Measurements from ENCODE around the gene SUMF1. TPM values are rescaled to one million over a fixed set of nuclear protein-coding genes. Genes with fewer than 3 reads are reported as not detected.

Gene SUMF1
- total RNA-seq, 1 experiment from 2014 or later = 24.0 TPM

GRCh38 chr3:4394567-4394966 lies 72.5 kb downstream of the SUMF1 start:
- Histone ChIP-seq H3K36me3 (no peaks in the 10 kb centered on the region), H3K4me3 (no peak overlapping the region)

GRCh38 chr3:4394048-4394447 lies 73.0 kb downstream of the SUMF1 start:
- H3K27me3 ChIP-seq (replicated peaks) = no peaks in the 10 kb centered on the region
- no peak for DNase-seq (ENCODE audit: low read depth in 1 of 2, low spot score in 2 of 2)
- H3K4me3 ChIP-seq = no peak overlapping the region
- H3K36me3 ChIP-seq = no peaks in the 10 kb centered on the region
- no peaks in the 10 kb centered on the region for H3K4me1 ChIP-seq (replicated peaks)
- H3K27ac ChIP-seq = no peak overlapping the region
- H3K9me3 ChIP-seq (replicated peaks) = no peaks in the 10 kb centered on the region

More at GRCh38 chr3:4394567-4394966, 72.5 kb downstream of the SUMF1 start:
- Histone ChIP-seq H3K4me1 (replicated peaks) (no peaks in the 10 kb centered on the region), H3K27me3 (replicated peaks) (no peaks in the 10 kb centered on the region), H3K27ac (no peak overlapping the region), H3K9me3 (replicated peaks) (no peaks in the 10 kb centered on the region)
- no peak for DNase-seq (ENCODE audit: low read depth in 1 of 2, low spot score in 2 of 2)

- no peaks in the 10 kb centered on the region for H3K4me1 ChIP-seq (replicated peaks)
- no peaks in the 10 kb centered on the region for H3K27me3 ChIP-seq (replicated peaks)
- no peak overlapping the region for H3K4me3 ChIP-seq
- H3K27ac ChIP-seq = no peak overlapping the region
- no peak for DNase-seq (ENCODE audit: low read depth in 1 of 2, low spot score in 2 of 2)
- H3K36me3 ChIP-seq = no peaks in the 10 kb centered on the region
- no peaks in the 10 kb centered on the region for H3K9me3 ChIP-seq (replicated peaks)
Observed at GRCh38 chr3:4392992-4393391, 74.1 kb downstream of the SUMF1 start.

- H3K27ac ChIP-seq = no peak overlapping the region
- no peaks in the 10 kb centered on the region for H3K9me3 ChIP-seq (replicated peaks)
- H3K4me1 ChIP-seq (replicated peaks) = no peaks in the 10 kb centered on the region
- no peak for DNase-seq (ENCODE audit: low read depth in 1 of 2, low spot score in 2 of 2)
- H3K27me3 ChIP-seq (replicated peaks) = no peaks in the 10 kb centered on the region
- no peak overlapping the region for H3K4me3 ChIP-seq
- H3K36me3 ChIP-seq = no peaks in the 10 kb centered on the region
Observed at GRCh38 chr3:4387210-4388204, 79.6 kb downstream of the SUMF1 start.

- Histone ChIP-seq H3K27me3 (replicated peaks) (no peaks in the 10 kb centered on the region), H3K4me1 (replicated peaks) (no peaks in the 10 kb centered on the region), H3K4me3 (no peak overlapping the region), H3K27ac (no peak overlapping the region), H3K36me3 (no peaks in the 10 kb centered on the region), H3K9me3 (replicated peaks) (no peaks in the 10 kb centered on the region)
- no peak for DNase-seq (ENCODE audit: low read depth in 1 of 2, low spot score in 2 of 2)
Observed at GRCh38 chr3:4385201-4385600, 81.9 kb downstream of the SUMF1 start.

GRCh38 chr3:4380013-4380412 lies 87.1 kb downstream of the SUMF1 start:
- Histone ChIP-seq H3K4me1 (replicated peaks) (no peaks in the 10 kb centered on the region), H3K4me3 (no peak overlapping the region), H3K27me3 (replicated peaks) (no peaks in the 10 kb centered on the region), H3K9me3 (replicated peaks) (no peaks in the 10 kb centered on the region), H3K27ac (no peak overlapping the region), H3K36me3 (no peaks in the 10 kb centered on the region)
- no peak for DNase-seq (ENCODE audit: low read depth in 1 of 2, low spot score in 2 of 2)

GRCh38 chr3:4376499-4376898 lies 90.6 kb downstream of the SUMF1 start:
- Histone ChIP-seq H3K4me1 (replicated peaks) (no peaks in the 10 kb centered on the region), H3K36me3 (no peaks in the 10 kb centered on the region), H3K27ac (no peak overlapping the region), H3K9me3 (replicated peaks) (no peaks in the 10 kb centered on the region), H3K4me3 (no peak overlapping the region), H3K27me3 (replicated peaks) (no peaks in the 10 kb centered on the region)
- DNase-seq (ENCODE audit: low read depth in 1 of 2, low spot score in 2 of 2) = no peak

GRCh38 chr3:4375911-4376310 lies 91.2 kb downstream of the SUMF1 start:
- no peaks in the 10 kb centered on the region for H3K36me3 ChIP-seq
- H3K4me3 ChIP-seq = no peak overlapping the region
- H3K4me1 ChIP-seq (replicated peaks) = no peaks in the 10 kb centered on the region
- no peaks in the 10 kb centered on the region for H3K9me3 ChIP-seq (replicated peaks)
- DNase-seq (ENCODE audit: low read depth in 1 of 2, low spot score in 2 of 2) = no peak
- no peak overlapping the region for H3K27ac ChIP-seq
- no peaks in the 10 kb centered on the region for H3K27me3 ChIP-seq (replicated peaks)

GRCh38 chr3:4373669-4374068 lies 93.4 kb downstream of the SUMF1 start:
- H3K9me3 ChIP-seq (replicated peaks) = no peaks in the 10 kb centered on the region
- no peak overlapping the region for H3K27ac ChIP-seq
- no peaks in the 10 kb centered on the region for H3K36me3 ChIP-seq
- DNase-seq (ENCODE audit: low read depth in 1 of 2, low spot score in 2 of 2) = no peak
- no peaks in the 10 kb centered on the region for H3K27me3 ChIP-seq (replicated peaks)
- H3K4me1 ChIP-seq (replicated peaks) = no peaks in the 10 kb centered on the region
- no peak overlapping the region for H3K4me3 ChIP-seq

- Histone ChIP-seq H3K4me1 (replicated peaks) (no peaks in the 10 kb centered on the region), H3K27ac (no peak overlapping the region), H3K4me3 (no peak overlapping the region), H3K36me3 (no peaks in the 10 kb centered on the region), H3K27me3 (replicated peaks) (no peaks in the 10 kb centered on the region), H3K9me3 (replicated peaks) (no peaks in the 10 kb centered on the region)
- DNase-seq (ENCODE audit: low read depth in 1 of 2, low spot score in 2 of 2) = no peak
Observed at GRCh38 chr3:4362523-4362922, 104.5 kb downstream of the SUMF1 start.

GRCh38 chr3:4360817-4361216 lies 106.3 kb downstream of the SUMF1 start:
- Histone ChIP-seq H3K27me3 (replicated peaks) (no peaks in the 10 kb centered on the region), H3K4me1 (replicated peaks) (no peaks in the 10 kb centered on the region), H3K27ac (no peak overlapping the region), H3K4me3 (no peak overlapping the region), H3K9me3 (replicated peaks) (no peaks in the 10 kb centered on the region), H3K36me3 (no peaks in the 10 kb centered on the region)
- no peak for DNase-seq (ENCODE audit: low read depth in 1 of 2, low spot score in 2 of 2)

- no peak for DNase-seq (ENCODE audit: low read depth in 1 of 2, low spot score in 2 of 2)
- Histone ChIP-seq H3K27me3 (replicated peaks) (no peaks in the 10 kb centered on the region), H3K27ac (no peak overlapping the region), H3K4me1 (replicated peaks) (no peaks in the 10 kb centered on the region), H3K36me3 (no peaks in the 10 kb centered on the region), H3K9me3 (replicated peaks) (no peaks in the 10 kb centered on the region), H3K4me3 (no peak overlapping the region)
Observed at GRCh38 chr3:4359805-4360502, 107.1 kb downstream of the SUMF1 start.

- DNase-seq (ENCODE audit: low read depth in 1 of 2, low spot score in 2 of 2) = no peak
- Histone ChIP-seq H3K27ac (no peak overlapping the region), H3K9me3 (replicated peaks) (no peaks in the 10 kb centered on the region)
Observed at GRCh38 chr3:4358273-4358672, 108.8 kb downstream of the SUMF1 start.

More at GRCh38 chr3:4358273-4358672, 108.8 kb downstream of the SUMF1 start:
- Histone ChIP-seq H3K36me3 (no peaks in the 10 kb centered on the region), H3K4me1 (replicated peaks) (no peaks in the 10 kb centered on the region), H3K27me3 (replicated peaks) (no peaks in the 10 kb centered on the region), H3K4me3 (no peak overlapping the region)

Measured in SJSA1 (cell line).